GM23338 (cell line): ENCODE data around the gene DIP2C. TPM values are rescaled to one million over a fixed set of nuclear protein-coding genes. Genes with fewer than 3 reads are reported as not detected.

ENCODE experiments used
- ATAC-seq: fragments of 200-7000 bp; cut with Tn5 transposase; 3 replicates; pipeline ENCODE4 v1.9.1; 2020
- DNase-seq: peaks from one replicate; pipeline ENCODE4 v3.0.0-alpha.2; 2015; ENCODE audit warnings: low spot score
- H2AFZ ChIP-seq: fragments of 200-600 bp; sonication (generic); 2 replicates; pipeline ENCODE4 v1.8.0; 2016; ENCODE audit warnings: antibody characterized with exemption, mild to moderate bottlenecking, moderate library complexity
- H3F3A ChIP-seq: fragments of 200-600 bp; sonication (generic); replicated peaks from 2 replicates; pipeline ENCODE4 v1.8.0; 2017; ENCODE audit warnings: antibody characterized with exemption, mixed run types, low read depth
- H3K27ac ChIP-seq: fragments of 200-600 bp; sonication (generic); 2 replicates; pipeline ENCODE4 v1.6.1; 2016; ENCODE audit warnings: low read depth
- H3K27me3 ChIP-seq: fragments of 200-600 bp; sonication (generic); 2 replicates; pipeline ENCODE4 v1.8.0; 2016; ENCODE audit warnings: mild to moderate bottlenecking, mixed run types, moderate library complexity; ENCODE audit not compliant: insufficient read depth
- H3K36me3 ChIP-seq: fragments of 200-600 bp; sonication (generic); 2 replicates; pipeline ENCODE4 v1.8.0; 2016; ENCODE audit warnings: mild to moderate bottlenecking; ENCODE audit not compliant: insufficient read depth
- H3K4me1 ChIP-seq: fragments of 200-600 bp; sonication (generic); 2 replicates; pipeline ENCODE4 v1.8.0; 2016; ENCODE audit warnings: mild to moderate bottlenecking, moderate library complexity; ENCODE audit not compliant: insufficient read depth
- H3K4me2 ChIP-seq: fragments of 200-600 bp; sonication (generic); 2 replicates; pipeline ENCODE4 v1.7.1; 2017; ENCODE audit warnings: mixed run types
- H3K4me3 ChIP-seq: fragments of 200-600 bp; sonication (generic); 2 replicates; pipeline ENCODE4 v1.6.1; 2016; ENCODE audit warnings: mixed run types
- H3K79me2 ChIP-seq: fragments of 200-600 bp; sonication (generic); replicated peaks from 2 replicates; pipeline ENCODE4 v1.8.0; 2017; ENCODE audit warnings: mild to moderate bottlenecking; ENCODE audit not compliant: insufficient read depth
- H3K9me2 ChIP-seq: fragments of 200-600 bp; sonication (generic); 2 replicates; pipeline ENCODE4 v1.8.0; 2017; ENCODE audit not compliant: insufficient read depth
- H4K20me1 ChIP-seq: fragments of 200-600 bp; sonication (generic); replicated peaks from 2 replicates; pipeline ENCODE4 v1.8.0; 2017; ENCODE audit warnings: mild to moderate bottlenecking; ENCODE audit not compliant: insufficient read depth
- H3K27ac Mint-ChIP-seq: 2 replicates; pipeline ENCODE4 v1.8.0; 2020; ENCODE audit warnings: inconsistent platforms, mild to moderate bottlenecking, moderate library complexity, mixed read lengths
- H3K27me3 Mint-ChIP-seq: 3 replicates; pipeline ENCODE4 v1.8.0; 2022; ENCODE audit warnings: low read depth, mild to moderate bottlenecking, moderate library complexity, mixed read lengths, inconsistent platforms; ENCODE audit not compliant: insufficient read depth, poor library complexity
- H3K36me3 Mint-ChIP-seq: 3 replicates; pipeline ENCODE4 v1.8.0; 2021; ENCODE audit warnings: low read depth, mild to moderate bottlenecking, inconsistent platforms, moderate library complexity, mixed read lengths
- H3K4me1 Mint-ChIP-seq: 3 replicates; pipeline ENCODE4 v1.8.0; 2020; ENCODE audit warnings: mild to moderate bottlenecking, inconsistent platforms, mixed read lengths
- H3K4me3 Mint-ChIP-seq: 3 replicates; pipeline ENCODE4 v1.8.0; 2021; ENCODE audit warnings: moderate library complexity, mild to moderate bottlenecking, inconsistent platforms, mixed read lengths
- H3K9me3 Mint-ChIP-seq: 3 replicates; pipeline ENCODE4 v1.8.0; 2020; ENCODE audit warnings: moderate library complexity, mild to moderate bottlenecking, inconsistent platforms, mixed read lengths
- NANOG ChIP-seq: IDR thresholded peaks from 2 replicates; pipeline ENCODE4 v1.6.1; 2016; ENCODE audit warnings: antibody characterized with exemption, borderline replicate concordance
- polyA plus RNA-seq: library from polyadenylated mRNA; unstranded; fragments of >200 nt; fragmentation: Nextera tagmentation; extraction: Ambion mirVana; gene quantifications from 2 replicates; pipeline ENCODE4 v1.2.1, GENCODE V29; 2016
- total RNA-seq: library from RNA; depleted of rRNA; stranded (reverse); fragments of >200 nt; shearing (Covaris generic); gene quantifications from 2 replicates; pipeline ENCODE4 v1.2.3, GENCODE V29; 2014
- TF ChIP-seq, protein P1 (sequence below), 2 experiments: fragments of 200-600 bp in 1 of 2; sonication (generic) in 1 of 2; conservative IDR thresholded peaks; 2 replicates each; pipeline versions ENCODE4 v1.5.1 to v1.6.1; 2016 to 2017; ENCODE audit warnings: antibody characterized with exemption in 2 of 2, low read depth in 2 of 2, mild to moderate bottlenecking in 2 of 2, moderate library complexity in 1 of 2
- TF ChIP-seq, protein P2 (sequence below): IDR thresholded peaks from one replicate; pipeline ENCODE4 v1.6.1; 2018; ENCODE audit warnings: antibody characterized with exemption; ENCODE audit not compliant: unreplicated experiment
- TF ChIP-seq, protein P3 (sequence below): fragments of 250-450 bp; sonication (Bioruptor Pico); IDR thresholded peaks from 2 replicates; pipeline ENCODE4 v1.5.0; 2020; ENCODE audit warnings: mild to moderate bottlenecking, moderate library complexity

The DIP2C gene
- total and polyA plus RNA-seq, 2 experiments from 2014 or later, result 5.1 to 7.7 TPM

DNA sequence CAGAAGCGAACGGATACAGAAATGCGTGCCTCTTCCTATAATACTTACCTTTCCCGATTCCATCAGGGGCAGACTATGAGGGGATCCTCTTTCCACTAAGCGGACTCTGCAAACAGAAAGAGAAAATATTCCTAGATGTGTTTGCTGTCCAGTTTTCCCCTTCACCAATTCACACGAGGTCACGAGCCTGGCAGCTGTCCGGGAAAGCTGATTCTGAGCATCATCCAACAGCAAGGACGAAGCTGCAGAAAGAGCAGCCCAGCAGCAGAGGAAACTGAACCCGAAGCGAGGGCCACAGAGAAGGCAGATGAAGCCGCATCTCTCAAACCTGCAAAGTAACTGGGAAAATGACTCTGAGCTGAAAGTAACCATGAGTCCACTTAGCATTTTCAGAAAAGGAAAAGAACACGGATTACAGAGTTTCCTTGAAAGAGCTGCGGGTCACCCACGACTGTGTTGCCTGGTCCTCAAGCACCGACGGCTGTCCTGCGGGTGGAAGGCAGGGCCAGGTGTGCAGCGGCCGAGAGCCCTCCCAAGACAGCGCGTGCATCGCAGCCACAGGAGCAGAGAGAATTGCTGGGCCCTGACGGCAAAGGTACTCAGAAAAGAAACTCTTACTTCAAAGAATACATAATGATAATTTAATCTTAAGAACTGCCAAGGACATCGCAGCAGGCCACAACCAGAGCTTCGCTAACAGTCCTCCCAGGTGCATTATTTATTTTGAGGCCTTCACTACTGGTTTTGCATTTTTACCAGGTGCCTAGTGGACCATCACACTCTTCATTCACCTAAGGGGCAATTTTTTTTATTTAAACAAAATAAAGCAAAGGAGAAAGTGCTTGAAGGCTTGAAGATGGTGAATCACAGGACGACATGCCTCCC is 400.9 kb downstream of the DIP2C start:
- H2AFZ ChIP-seq, result no peak overlapping the region
- no peaks in the 10 kb centered on the region for H3F3A ChIP-seq
- Mint-ChIP-seq H3K4me1 (peaks cover 2% of the 10 kb centered on the region; the same call in 1 of the 3 replicates), H3K27ac (no peak overlapping the region), H3K36me3 (peaks cover 9% of the 10 kb centered on the region; the same call in 2 of the 3 replicates), H3K9me3 (no peaks in the 10 kb centered on the region), H3K4me3 (no peak overlapping the region), H3K27me3 (peaks cover 11% of the 10 kb centered on the region)
- 0 out of 2 replicates have a peak overlapping the region, but pooled peaks have one; percentile 39 for H3K27ac ChIP-seq
- no peak for DNase-seq
- H3K27me3 ChIP-seq, result no peaks in the 10 kb centered on the region
- no peaks in the 10 kb centered on the region for H3K79me2 ChIP-seq
- H3K4me1 ChIP-seq, result no peaks in the 10 kb centered on the region
- no peaks in the 10 kb centered on the region for H3K9me2 ChIP-seq
- TF ChIP-seq, protein P1, sequence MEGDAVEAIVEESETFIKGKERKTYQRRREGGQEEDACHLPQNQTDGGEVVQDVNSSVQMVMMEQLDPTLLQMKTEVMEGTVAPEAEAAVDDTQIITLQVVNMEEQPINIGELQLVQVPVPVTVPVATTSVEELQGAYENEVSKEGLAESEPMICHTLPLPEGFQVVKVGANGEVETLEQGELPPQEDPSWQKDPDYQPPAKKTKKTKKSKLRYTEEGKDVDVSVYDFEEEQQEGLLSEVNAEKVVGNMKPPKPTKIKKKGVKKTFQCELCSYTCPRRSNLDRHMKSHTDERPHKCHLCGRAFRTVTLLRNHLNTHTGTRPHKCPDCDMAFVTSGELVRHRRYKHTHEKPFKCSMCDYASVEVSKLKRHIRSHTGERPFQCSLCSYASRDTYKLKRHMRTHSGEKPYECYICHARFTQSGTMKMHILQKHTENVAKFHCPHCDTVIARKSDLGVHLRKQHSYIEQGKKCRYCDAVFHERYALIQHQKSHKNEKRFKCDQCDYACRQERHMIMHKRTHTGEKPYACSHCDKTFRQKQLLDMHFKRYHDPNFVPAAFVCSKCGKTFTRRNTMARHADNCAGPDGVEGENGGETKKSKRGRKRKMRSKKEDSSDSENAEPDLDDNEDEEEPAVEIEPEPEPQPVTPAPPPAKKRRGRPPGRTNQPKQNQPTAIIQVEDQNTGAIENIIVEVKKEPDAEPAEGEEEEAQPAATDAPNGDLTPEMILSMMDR (conservative IDR thresholded peaks at IDR 0.05; ENCODE audit: low read depth in 2 of 2), result no peak
- ATAC-seq, result no peak
- H3K4me3 ChIP-seq, result no peak overlapping the region
- no peaks in the 10 kb centered on the region for H3K36me3 ChIP-seq
- H4K20me1 ChIP-seq, result no peaks in the 10 kb centered on the region
- H3K4me2 ChIP-seq, result no peak overlapping the region

DNA sequence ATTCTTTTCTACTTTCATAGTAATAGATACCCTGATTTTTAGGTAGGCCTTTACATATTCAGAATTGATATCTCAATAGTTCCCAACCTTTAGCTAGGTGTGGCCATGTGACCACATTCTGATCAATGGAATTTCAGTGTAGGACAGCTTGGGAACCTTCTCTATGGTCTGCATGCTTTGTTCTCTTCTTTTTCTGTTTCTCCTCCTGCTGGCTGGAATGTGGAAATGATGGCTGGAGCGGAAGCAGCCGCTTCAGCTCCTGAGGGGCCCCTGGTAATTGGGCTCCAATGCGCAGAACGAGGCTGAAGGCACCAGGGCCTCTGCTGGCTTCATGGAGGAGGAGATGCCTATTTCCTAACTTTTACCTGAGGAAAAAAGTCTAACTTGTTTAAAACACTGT is 401.7 kb downstream of the DIP2C start:
- no peak for TF ChIP-seq NANOG
- TF ChIP-seq, protein P1 (conservative IDR thresholded peaks at IDR 0.05; ENCODE audit: low read depth in 2 of 2), result peak; percentile 42 to 57
- TF ChIP-seq, protein P2, sequence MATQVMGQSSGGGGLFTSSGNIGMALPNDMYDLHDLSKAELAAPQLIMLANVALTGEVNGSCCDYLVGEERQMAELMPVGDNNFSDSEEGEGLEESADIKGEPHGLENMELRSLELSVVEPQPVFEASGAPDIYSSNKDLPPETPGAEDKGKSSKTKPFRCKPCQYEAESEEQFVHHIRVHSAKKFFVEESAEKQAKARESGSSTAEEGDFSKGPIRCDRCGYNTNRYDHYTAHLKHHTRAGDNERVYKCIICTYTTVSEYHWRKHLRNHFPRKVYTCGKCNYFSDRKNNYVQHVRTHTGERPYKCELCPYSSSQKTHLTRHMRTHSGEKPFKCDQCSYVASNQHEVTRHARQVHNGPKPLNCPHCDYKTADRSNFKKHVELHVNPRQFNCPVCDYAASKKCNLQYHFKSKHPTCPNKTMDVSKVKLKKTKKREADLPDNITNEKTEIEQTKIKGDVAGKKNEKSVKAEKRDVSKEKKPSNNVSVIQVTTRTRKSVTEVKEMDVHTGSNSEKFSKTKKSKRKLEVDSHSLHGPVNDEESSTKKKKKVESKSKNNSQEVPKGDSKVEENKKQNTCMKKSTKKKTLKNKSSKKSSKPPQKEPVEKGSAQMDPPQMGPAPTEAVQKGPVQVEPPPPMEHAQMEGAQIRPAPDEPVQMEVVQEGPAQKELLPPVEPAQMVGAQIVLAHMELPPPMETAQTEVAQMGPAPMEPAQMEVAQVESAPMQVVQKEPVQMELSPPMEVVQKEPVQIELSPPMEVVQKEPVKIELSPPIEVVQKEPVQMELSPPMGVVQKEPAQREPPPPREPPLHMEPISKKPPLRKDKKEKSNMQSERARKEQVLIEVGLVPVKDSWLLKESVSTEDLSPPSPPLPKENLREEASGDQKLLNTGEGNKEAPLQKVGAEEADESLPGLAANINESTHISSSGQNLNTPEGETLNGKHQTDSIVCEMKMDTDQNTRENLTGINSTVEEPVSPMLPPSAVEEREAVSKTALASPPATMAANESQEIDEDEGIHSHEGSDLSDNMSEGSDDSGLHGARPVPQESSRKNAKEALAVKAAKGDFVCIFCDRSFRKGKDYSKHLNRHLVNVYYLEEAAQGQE, result no peak
- TF ChIP-seq, protein P3, sequence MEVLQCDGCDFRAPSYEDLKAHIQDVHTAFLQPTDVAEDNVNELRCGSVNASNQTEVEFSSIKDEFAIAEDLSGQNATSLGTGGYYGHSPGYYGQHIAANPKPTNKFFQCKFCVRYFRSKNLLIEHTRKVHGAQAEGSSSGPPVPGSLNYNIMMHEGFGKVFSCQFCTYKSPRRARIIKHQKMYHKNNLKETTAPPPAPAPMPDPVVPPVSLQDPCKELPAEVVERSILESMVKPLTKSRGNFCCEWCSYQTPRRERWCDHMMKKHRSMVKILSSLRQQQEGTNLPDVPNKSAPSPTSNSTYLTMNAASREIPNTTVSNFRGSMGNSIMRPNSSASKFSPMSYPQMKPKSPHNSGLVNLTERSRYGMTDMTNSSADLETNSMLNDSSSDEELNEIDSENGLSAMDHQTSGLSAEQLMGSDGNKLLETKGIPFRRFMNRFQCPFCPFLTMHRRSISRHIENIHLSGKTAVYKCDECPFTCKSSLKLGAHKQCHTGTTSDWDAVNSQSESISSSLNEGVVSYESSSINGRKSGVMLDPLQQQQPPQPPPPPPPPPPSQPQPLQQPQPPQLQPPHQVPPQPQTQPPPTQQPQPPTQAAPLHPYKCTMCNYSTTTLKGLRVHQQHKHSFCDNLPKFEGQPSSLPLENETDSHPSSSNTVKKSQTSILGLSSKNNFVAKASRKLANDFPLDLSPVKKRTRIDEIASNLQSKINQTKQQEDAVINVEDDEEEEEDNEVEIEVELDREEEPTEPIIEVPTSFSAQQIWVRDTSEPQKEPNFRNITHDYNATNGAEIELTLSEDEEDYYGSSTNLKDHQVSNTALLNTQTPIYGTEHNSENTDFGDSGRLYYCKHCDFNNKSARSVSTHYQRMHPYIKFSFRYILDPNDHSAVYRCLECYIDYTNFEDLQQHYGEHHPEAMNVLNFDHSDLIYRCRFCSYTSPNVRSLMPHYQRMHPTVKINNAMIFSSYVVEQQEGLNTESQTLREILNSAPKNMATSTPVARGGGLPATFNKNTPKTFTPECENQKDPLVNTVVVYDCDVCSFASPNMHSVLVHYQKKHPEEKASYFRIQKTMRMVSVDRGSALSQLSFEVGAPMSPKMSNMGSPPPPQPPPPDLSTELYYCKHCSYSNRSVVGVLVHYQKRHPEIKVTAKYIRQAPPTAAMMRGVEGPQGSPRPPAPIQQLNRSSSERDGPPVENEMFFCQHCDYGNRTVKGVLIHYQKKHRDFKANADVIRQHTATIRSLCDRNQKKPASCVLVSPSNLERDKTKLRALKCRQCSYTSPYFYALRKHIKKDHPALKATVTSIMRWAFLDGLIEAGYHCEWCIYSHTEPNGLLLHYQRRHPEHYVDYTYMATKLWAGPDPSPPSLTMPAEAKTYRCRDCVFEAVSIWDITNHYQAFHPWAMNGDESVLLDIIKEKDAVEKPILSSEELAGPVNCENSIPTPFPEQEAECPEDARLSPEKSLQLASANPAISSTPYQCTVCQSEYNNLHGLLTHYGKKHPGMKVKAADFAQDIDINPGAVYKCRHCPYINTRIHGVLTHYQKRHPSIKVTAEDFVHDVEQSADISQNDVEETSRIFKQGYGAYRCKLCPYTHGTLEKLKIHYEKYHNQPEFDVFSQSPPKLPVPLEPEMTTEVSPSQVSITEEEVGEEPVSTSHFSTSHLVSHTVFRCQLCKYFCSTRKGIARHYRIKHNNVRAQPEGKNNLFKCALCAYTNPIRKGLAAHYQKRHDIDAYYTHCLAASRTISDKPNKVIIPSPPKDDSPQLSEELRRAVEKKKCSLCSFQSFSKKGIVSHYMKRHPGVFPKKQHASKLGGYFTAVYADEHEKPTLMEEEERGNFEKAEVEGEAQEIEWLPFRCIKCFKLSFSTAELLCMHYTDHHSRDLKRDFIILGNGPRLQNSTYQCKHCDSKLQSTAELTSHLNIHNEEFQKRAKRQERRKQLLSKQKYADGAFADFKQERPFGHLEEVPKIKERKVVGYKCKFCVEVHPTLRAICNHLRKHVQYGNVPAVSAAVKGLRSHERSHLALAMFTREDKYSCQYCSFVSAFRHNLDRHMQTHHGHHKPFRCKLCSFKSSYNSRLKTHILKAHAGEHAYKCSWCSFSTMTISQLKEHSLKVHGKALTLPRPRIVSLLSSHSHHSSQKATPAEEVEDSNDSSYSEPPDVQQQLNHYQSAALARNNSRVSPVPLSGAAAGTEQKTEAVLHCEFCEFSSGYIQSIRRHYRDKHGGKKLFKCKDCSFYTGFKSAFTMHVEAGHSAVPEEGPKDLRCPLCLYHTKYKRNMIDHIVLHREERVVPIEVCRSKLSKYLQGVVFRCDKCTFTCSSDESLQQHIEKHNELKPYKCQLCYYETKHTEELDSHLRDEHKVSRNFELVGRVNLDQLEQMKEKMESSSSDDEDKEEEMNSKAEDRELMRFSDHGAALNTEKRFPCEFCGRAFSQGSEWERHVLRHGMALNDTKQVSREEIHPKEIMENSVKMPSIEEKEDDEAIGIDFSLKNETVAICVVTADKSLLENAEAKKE (CRISPR knock-in tag), result 0 out of 2 replicates have a peak, but pooled peaks have one; percentile 31
- Histone ChIP-seq H3K9me2 (no peaks in the 10 kb centered on the region), H3K4me3 (no peak overlapping the region), H3K4me1 (no peaks in the 10 kb centered on the region), H3F3A (no peaks in the 10 kb centered on the region), H3K36me3 (no peaks in the 10 kb centered on the region), H3K27ac (no peak overlapping the region), H3K27me3 (no peaks in the 10 kb centered on the region), H3K79me2 (no peaks in the 10 kb centered on the region), H3K4me2 (no peak overlapping the region), H2AFZ (no peak overlapping the region), H4K20me1 (no peaks in the 10 kb centered on the region)
- Mint-ChIP-seq H3K4me3 (no peak overlapping the region), H3K27me3 (peaks cover 16% of the 10 kb centered on the region), H3K9me3 (no peaks in the 10 kb centered on the region), H3K36me3 (peaks cover 9% of the 10 kb centered on the region), H3K4me1 (peaks cover 10% of the 10 kb centered on the region), H3K27ac (0 out of 2 replicates have a peak overlapping the region, but pooled peaks have one; percentile 57)
- ATAC-seq (peak; percentile 63), DNase-seq (peak; percentile 80)
